Testis (tissue), 3 donors: ENCODE measurements around the gene SMURF1. TPM values are rescaled to one million over a fixed set of nuclear protein-coding genes. Genes with fewer than 3 reads are reported as not detected.
"Not testable (repeated sequence)": the region's sequence is repeated elsewhere in the genome, so short reads cannot be mapped to it uniquely, and the experiment has no call there.

Experiments used
- DNase-seq: peaks from one replicate; pipeline ENCODE4 v3.0.0-alpha.2; 2019
- H3K27ac ChIP-seq, 2 donors: fragments of 200-600 bp; sonication (generic); one replicate each; pipeline ENCODE4 v1.5.1; 2019
- H3K27me3 ChIP-seq: fragments of 200-600 bp; sonication (generic); one replicate; pipeline ENCODE4 v1.5.1; 2019
- H3K36me3 ChIP-seq: fragments of 200-600 bp; sonication (generic); one replicate; pipeline ENCODE4 v1.5.1; 2017; ENCODE audit warnings: low read depth; ENCODE audit errors: missing control alignments
- H3K4me1 ChIP-seq: fragments of 200-600 bp; sonication (generic); one replicate; pipeline ENCODE4 v1.5.1; 2019
- H3K4me3 ChIP-seq, 2 donors: fragments of 200-600 bp; sonication (generic); one replicate each; pipeline ENCODE4 v1.5.1; 2017 to 2019
- H3K9me3 ChIP-seq: fragments of 200-600 bp; sonication (generic); one replicate; pipeline ENCODE4 v1.5.1; 2017
- POLR2A ChIP-seq: fragments of 450-650 bp; IDR thresholded peaks from one replicate; pipeline ENCODE4 v1.6.1; 2017; ENCODE audit warnings: antibody characterized with exemption, mild to moderate bottlenecking, moderate library complexity
- WGBS, 2 donors: methylation state at CpG; one replicate each; pipeline ENCODE4 v1.1.5; 2018; 5-methylcytosine and 5-hydroxymethylcytosine counted together
- intact Hi-C: fragments of 100-400 bp; cut with DNase I; formaldehyde crosslinking; loops from one replicate; pipeline ENCODE4 v1.15.1; 2023; ENCODE audit warnings: low total_unique reads
- polyA plus RNA-seq: library from polyadenylated mRNA; stranded (reverse); fragments of 350-450 nt; fragmentation: Illumina TruSeq; extraction: RNeasy Lipid Tissue Mini Kit (QIAGEN cat#74804); gene quantifications from one replicate; pipeline ENCODE4 v1.2.3, GENCODE V29; 2014; ENCODE audit warnings: low read depth, low replicate concordance; ENCODE audit not compliant: insufficient read depth
- total RNA-seq, 2 donors: library from RNA; depleted of rRNA; stranded (reverse); fragments of >200 nt; gene quantifications; one replicate each; pipeline ENCODE4 v1.2.3, GENCODE V29; 2016
- TF ChIP-seq, protein P1 (sequence below), 3 experiments: fragments of 450-650 bp in 2 of 3; fragments of 200-600 bp in 1 of 3; sonication (generic) in 1 of 3; IDR thresholded peaks; one replicate each; pipeline ENCODE4 v1.5.1; 2016 to 2019; ENCODE audit warnings: antibody characterized with exemption in 3 of 3, mild to moderate bottlenecking in 2 of 3, moderate library complexity in 1 of 3

Gene SMURF1
- total and polyA plus RNA-seq, 3 donors from 2014 or later: 34.5 to 79.5 (median 46.9) TPM

GRCh38 chr7:99102809-99103690 lies 40.9 kb downstream of the SMURF1 start:
- Histone ChIP-seq H3K27me3 (no peaks in the 10 kb centered on the region), H3K4me1 (peaks cover 14% of the 10 kb centered on the region), H3K9me3 (no peaks in the 10 kb centered on the region), H3K36me3 (no peaks in the 10 kb centered on the region), H3K27ac (peak overlapping the region in 1 of 2 donors; percentile 84), H3K4me3 (no peak overlapping the region)
- intact Hi-C loops: no loop called here
- DNase-seq: no peak
- TF ChIP-seq, protein P1, sequence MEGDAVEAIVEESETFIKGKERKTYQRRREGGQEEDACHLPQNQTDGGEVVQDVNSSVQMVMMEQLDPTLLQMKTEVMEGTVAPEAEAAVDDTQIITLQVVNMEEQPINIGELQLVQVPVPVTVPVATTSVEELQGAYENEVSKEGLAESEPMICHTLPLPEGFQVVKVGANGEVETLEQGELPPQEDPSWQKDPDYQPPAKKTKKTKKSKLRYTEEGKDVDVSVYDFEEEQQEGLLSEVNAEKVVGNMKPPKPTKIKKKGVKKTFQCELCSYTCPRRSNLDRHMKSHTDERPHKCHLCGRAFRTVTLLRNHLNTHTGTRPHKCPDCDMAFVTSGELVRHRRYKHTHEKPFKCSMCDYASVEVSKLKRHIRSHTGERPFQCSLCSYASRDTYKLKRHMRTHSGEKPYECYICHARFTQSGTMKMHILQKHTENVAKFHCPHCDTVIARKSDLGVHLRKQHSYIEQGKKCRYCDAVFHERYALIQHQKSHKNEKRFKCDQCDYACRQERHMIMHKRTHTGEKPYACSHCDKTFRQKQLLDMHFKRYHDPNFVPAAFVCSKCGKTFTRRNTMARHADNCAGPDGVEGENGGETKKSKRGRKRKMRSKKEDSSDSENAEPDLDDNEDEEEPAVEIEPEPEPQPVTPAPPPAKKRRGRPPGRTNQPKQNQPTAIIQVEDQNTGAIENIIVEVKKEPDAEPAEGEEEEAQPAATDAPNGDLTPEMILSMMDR (IDR thresholded peaks at IDR 0.05): no peak
- no peak for TF ChIP-seq POLR2A
- 92 to 94% methylated on average over 11 of the region's 11 CpGs for WGBS, 2 donors

DNA sequence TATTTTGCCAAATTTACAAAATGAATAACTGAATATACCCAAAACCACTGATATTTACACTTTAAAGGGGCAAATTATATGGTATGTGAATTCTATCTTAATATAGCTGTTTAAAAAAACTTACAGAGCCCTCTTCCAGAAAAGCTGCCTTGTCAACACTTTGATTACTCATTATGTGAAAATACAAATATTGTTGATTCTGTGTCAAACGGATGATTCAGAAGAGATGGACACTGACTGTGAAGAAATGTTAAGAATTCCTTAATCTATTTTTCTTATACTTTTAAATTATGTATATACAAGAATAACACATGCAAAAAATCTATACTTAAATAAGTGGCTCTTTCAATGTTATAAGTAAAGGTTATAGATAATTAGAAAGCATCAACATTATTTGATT lies 41.5 kb downstream of the SMURF1 start:
- peak overlapping the region in 1 of 2 donors; percentile 39 for H3K27ac ChIP-seq
- no peaks in the 10 kb centered on the region for H3K27me3 ChIP-seq
- TF ChIP-seq, protein P1 (IDR thresholded peaks at IDR 0.05): no peak
- TF ChIP-seq POLR2A: no peak
- H3K9me3 ChIP-seq: no peaks in the 10 kb centered on the region
- intact Hi-C loops: no loop called here
- H3K4me3 ChIP-seq: no peak overlapping the region
- DNase-seq: no peak
- peaks cover 14% of the 10 kb centered on the region for H3K4me1 ChIP-seq
- 87 to 94% methylated on average over 1 of the region's 1 CpG for WGBS, 2 donors
- H3K36me3 ChIP-seq: no peaks in the 10 kb centered on the region

GRCh38 chr7:99101516-99101915 lies 42.4 kb downstream of the SMURF1 start:
- 78 to 82% methylated on average over 13 of the region's 13 CpGs for WGBS, 2 donors
- H3K4me1 ChIP-seq: not testable (repeated sequence)

GRCh38 chr7:99099499-99100077 lies 44.3 kb downstream of the SMURF1 start:
- no peak for TF ChIP-seq POLR2A
- TF ChIP-seq, protein P1 (IDR thresholded peaks at IDR 0.05): no peak
- peaks cover 21% of the 10 kb centered on the region for H3K4me1 ChIP-seq

More at GRCh38 chr7:99101516-99101915, 42.4 kb downstream of the SMURF1 start:
- intact Hi-C loops, H3K27me3 ChIP-seq, DNase-seq, H3K36me3 ChIP-seq, H3K9me3 ChIP-seq, H3K4me3 ChIP-seq: not testable (repeated sequence)
- peak overlapping the region in 1 of 2 donors; percentile 43 for H3K27ac ChIP-seq

DNA sequence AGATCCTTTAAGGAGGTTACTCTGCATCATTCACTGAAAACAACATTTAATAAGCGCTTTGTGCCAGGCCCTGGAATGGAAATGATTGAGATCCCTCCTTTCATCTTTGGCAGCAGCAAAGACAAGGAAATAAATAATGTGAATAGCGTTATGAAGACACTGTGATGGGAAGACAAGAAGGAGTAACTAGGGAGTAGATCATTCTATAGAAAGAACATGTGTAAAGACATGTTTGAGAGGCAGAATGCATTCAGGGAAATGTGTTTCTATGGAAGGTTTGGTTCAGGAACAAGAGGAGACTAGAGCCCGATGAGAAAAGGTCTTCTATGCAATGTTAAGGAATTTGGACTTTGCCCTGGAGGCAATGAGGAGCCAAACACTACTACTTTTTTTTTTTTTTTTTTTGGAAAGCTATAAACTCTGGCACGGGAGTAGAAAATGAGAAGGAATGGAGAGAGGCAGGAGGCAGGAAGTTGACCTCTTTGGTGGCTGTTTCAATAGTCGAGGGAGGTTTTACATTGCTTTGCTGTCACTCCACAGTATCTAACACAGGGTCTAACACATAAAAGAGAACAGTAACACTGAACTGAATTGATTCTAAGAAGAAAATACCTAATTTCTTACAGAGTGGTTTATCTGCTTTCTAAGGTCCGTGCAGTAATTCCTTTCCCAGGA lies 44.9 kb downstream of the SMURF1 start:
- peaks cover 21% of the 10 kb centered on the region for H3K4me1 ChIP-seq
- no peaks in the 10 kb centered on the region for H3K27me3 ChIP-seq
- no peak overlapping the region for H3K4me3 ChIP-seq
- H3K27ac ChIP-seq: peak overlapping the region; percentile 34 to 85
- intact Hi-C loops: no loop called here
- no peaks in the 10 kb centered on the region for H3K36me3 ChIP-seq
- TF ChIP-seq, protein P1 (IDR thresholded peaks at IDR 0.05): no peak
- no peak for TF ChIP-seq POLR2A
- no peak for DNase-seq
- 54 to 60% methylated on average over 6 of the region's 6 CpGs for WGBS, 2 donors
- H3K9me3 ChIP-seq: no peaks in the 10 kb centered on the region

More at GRCh38 chr7:99099499-99100077, 44.3 kb downstream of the SMURF1 start:
- WGBS, 2 donors: 60 to 76% methylated on average over 6 of the region's 6 CpGs
- H3K4me3 ChIP-seq: no peak overlapping the region
- no peaks in the 10 kb centered on the region for H3K36me3 ChIP-seq
- no peaks in the 10 kb centered on the region for H3K27me3 ChIP-seq
- H3K27ac ChIP-seq: peak overlapping the region; percentile 34 to 85
- no peaks in the 10 kb centered on the region for H3K9me3 ChIP-seq
- intact Hi-C loops: no loop called here
- DNase-seq: no peak
